Stimulated activated naive B cell treated with anti-CD40 and anti-IgM and Interleukin-4, amounts not matched to agents 10 μg/mL and 1 μg/mL and 100 μg/mL, for 72 hours (primary cell): ENCODE measurements around the gene CWF19L2.
A peak's percentile ranks its signal among the peaks of the same experiment; 100 is the strongest.
"Not testable (repeated sequence)": the region's sequence is repeated elsewhere in the genome, so short reads cannot be mapped to it uniquely, and the experiment has no call there.

Source experiments
- ATAC-seq, 2 donors: fragments of 150-1000 bp; cut with Tn5 transposase; replicated peaks; 2 replicates each; pipeline ENCODE4 v1.10.0; 2021; ENCODE audit warnings: moderate library complexity in 1 of 2
- DNase-seq: peaks from one replicate; pipeline ENCODE4 v3.0.0; 2021
- H3K27ac Mint-ChIP-seq: one replicate; pipeline ENCODE4 v1.8.0; 2022; ENCODE audit warnings: mild to moderate bottlenecking, mixed read lengths
- H3K27me3 Mint-ChIP-seq, 2 donors: one replicate each; pipeline ENCODE4 v1.8.0; 2022; ENCODE audit warnings: mixed read lengths in 2 of 2
- H3K36me3 Mint-ChIP-seq, 2 donors: one replicate each; pipeline ENCODE4 v1.8.0; 2022; ENCODE audit warnings: mixed read lengths in 2 of 2, mild to moderate bottlenecking in 1 of 2
- H3K4me1 Mint-ChIP-seq, 2 donors: one replicate each; pipeline ENCODE4 v1.8.0; 2022; ENCODE audit warnings: mixed read lengths in 2 of 2, mild to moderate bottlenecking in 1 of 2
- H3K4me3 Mint-ChIP-seq, 2 donors: one replicate each; pipeline ENCODE4 v1.8.0; 2022; ENCODE audit warnings: mild to moderate bottlenecking in 2 of 2, mixed read lengths in 2 of 2, moderate library complexity in 1 of 2
- H3K9me3 Mint-ChIP-seq, 2 donors: one replicate each; pipeline ENCODE4 v1.8.0; 2022; ENCODE audit warnings: mixed read lengths in 2 of 2, mild to moderate bottlenecking in 1 of 2

The CWF19L2 gene

GRCh38 chr11:107467696-107468095 lies 10.1 kb upstream of the CWF19L2 start:
- DNase-seq (no peak), ATAC-seq (no peak)
- peaks cover 53 to 66% of the 10 kb centered on the region in 2 donors for H3K27me3 Mint-ChIP-seq
- H3K4me1 Mint-ChIP-seq, result no peaks in the 10 kb centered on the region
- H3K36me3 Mint-ChIP-seq, result peaks cover 0 to 2% of the 10 kb centered on the region in 2 donors
- H3K4me3 Mint-ChIP-seq, result no peak overlapping the region
- peaks cover 12% of the 10 kb centered on the region in 2 donors for H3K9me3 Mint-ChIP-seq
- no peak overlapping the region for H3K27ac Mint-ChIP-seq

- not testable (repeated sequence) for H3K27ac Mint-ChIP-seq, H3K4me3 Mint-ChIP-seq, ATAC-seq, DNase-seq, H3K36me3 Mint-ChIP-seq, H3K4me1 Mint-ChIP-seq
- H3K27me3 Mint-ChIP-seq, result peaks cover 49 to 65% of the 10 kb centered on the region in 2 donors
- peaks cover 12% of the 10 kb centered on the region in 2 donors for H3K9me3 Mint-ChIP-seq
Observed at GRCh38 chr11:107466275-107466866, 8.7 kb upstream of the CWF19L2 start.

- peaks cover 11 to 14% of the 10 kb centered on the region in 2 donors for H3K4me1 Mint-ChIP-seq
- H3K4me3 Mint-ChIP-seq, result peak overlapping the region; percentile 86 to 94
- H3K36me3 Mint-ChIP-seq, result peaks cover 8 to 13% of the 10 kb centered on the region in 2 donors
- H3K27me3 Mint-ChIP-seq, result peaks cover 5 to 7% of the 10 kb centered on the region in 2 donors
- ATAC-seq (peak; percentile 55 to 58), DNase-seq (no peak)
- peaks cover 0 to 2% of the 10 kb centered on the region in 2 donors for H3K9me3 Mint-ChIP-seq
- H3K27ac Mint-ChIP-seq, result peak overlapping the region; percentile 95
Observed at GRCh38 chr11:107457205-107457557, 444 bp downstream of the CWF19L2 start.

GRCh38 chr11:107453594-107454286 lies 3.9 kb downstream of the CWF19L2 start:
- H3K9me3 Mint-ChIP-seq, result no peaks in the 10 kb centered on the region
- DNase-seq, result no peak
- ATAC-seq, result no peak
- peaks cover 15 to 26% of the 10 kb centered on the region in 2 donors for H3K36me3 Mint-ChIP-seq
- H3K27me3 Mint-ChIP-seq, result no peaks in the 10 kb centered on the region
- H3K4me1 Mint-ChIP-seq, result peaks cover 13 to 19% of the 10 kb centered on the region in 2 donors
- no peak overlapping the region for H3K27ac Mint-ChIP-seq
- H3K4me3 Mint-ChIP-seq, result no peak overlapping the region

GRCh38 chr11:107446822-107447431 lies 10.7 kb downstream of the CWF19L2 start:
- no peaks in the 10 kb centered on the region for H3K9me3 Mint-ChIP-seq
- H3K27ac Mint-ChIP-seq, result peak overlapping the region; percentile 26
- ATAC-seq (peak in 1 of 2 donors; percentile 21), DNase-seq (no peak)
- peaks cover 37 to 56% of the 10 kb centered on the region in 2 donors for H3K36me3 Mint-ChIP-seq
- no peak overlapping the region for H3K4me3 Mint-ChIP-seq
- H3K4me1 Mint-ChIP-seq, result peaks cover 13 to 20% of the 10 kb centered on the region in 2 donors
- H3K27me3 Mint-ChIP-seq, result no peaks in the 10 kb centered on the region

- no peak for ATAC-seq
- Mint-ChIP-seq H3K36me3 (peaks cover 48 to 60% of the 10 kb centered on the region in 2 donors), H3K4me3 (no peak overlapping the region), H3K9me3 (no peaks in the 10 kb centered on the region), H3K27ac (no peak overlapping the region), H3K4me1 (peaks cover 12 to 13% of the 10 kb centered on the region in 2 donors), H3K27me3 (no peaks in the 10 kb centered on the region)
- DNase-seq, result no peak
Observed at GRCh38 chr11:107442715-107443215, 14.9 kb downstream of the CWF19L2 start.

- H3K36me3 Mint-ChIP-seq, result peaks cover 43 to 47% of the 10 kb centered on the region in 2 donors
- H3K4me1 Mint-ChIP-seq, result peaks cover 0 to 2% of the 10 kb centered on the region in 2 donors
- ATAC-seq (no peak), DNase-seq (no peak)
- no peak overlapping the region for H3K4me3 Mint-ChIP-seq
- H3K27ac Mint-ChIP-seq, result no peak overlapping the region
- H3K9me3 Mint-ChIP-seq, result no peaks in the 10 kb centered on the region
- H3K27me3 Mint-ChIP-seq, result no peaks in the 10 kb centered on the region
Observed at GRCh38 chr11:107439586-107440167, 17.9 kb downstream of the CWF19L2 start.

- H3K36me3 Mint-ChIP-seq, result peaks cover 33 to 40% of the 10 kb centered on the region in 2 donors
- no peaks in the 10 kb centered on the region for H3K4me1 Mint-ChIP-seq
- no peaks in the 10 kb centered on the region for H3K9me3 Mint-ChIP-seq
- no peak overlapping the region for H3K27ac Mint-ChIP-seq
- DNase-seq, result no peak
- ATAC-seq, result no peak
- H3K4me3 Mint-ChIP-seq, result no peak overlapping the region
- no peaks in the 10 kb centered on the region for H3K27me3 Mint-ChIP-seq
Observed at GRCh38 chr11:107438148-107438547, 19.5 kb downstream of the CWF19L2 start.

GRCh38 chr11:107430525-107430924 lies 27.1 kb downstream of the CWF19L2 start:
- Mint-ChIP-seq H3K27ac (no peak overlapping the region), H3K36me3 (peaks cover 30 to 42% of the 10 kb centered on the region in 2 donors), H3K27me3 (no peaks in the 10 kb centered on the region), H3K9me3 (no peaks in the 10 kb centered on the region), H3K4me3 (no peak overlapping the region), H3K4me1 (peaks cover 3 to 6% of the 10 kb centered on the region in 2 donors)
- DNase-seq, result no peak
- ATAC-seq, result no peak

- Mint-ChIP-seq H3K27me3 (no peaks in the 10 kb centered on the region), H3K4me3 (no peak overlapping the region), H3K36me3 (peaks cover 29 to 49% of the 10 kb centered on the region in 2 donors), H3K9me3 (no peaks in the 10 kb centered on the region), H3K27ac (no peak overlapping the region), H3K4me1 (peaks cover 3 to 6% of the 10 kb centered on the region in 2 donors)
- DNase-seq, result no peak
- no peak for ATAC-seq
Observed at GRCh38 chr11:107427569-107428180, 29.9 kb downstream of the CWF19L2 start.

- DNase-seq, result no peak
- H3K27ac Mint-ChIP-seq, result no peak overlapping the region
- H3K36me3 Mint-ChIP-seq, result peaks cover 28 to 43% of the 10 kb centered on the region in 2 donors
- no peaks in the 10 kb centered on the region for H3K9me3 Mint-ChIP-seq
- H3K27me3 Mint-ChIP-seq, result no peaks in the 10 kb centered on the region
- peak overlapping the region in 1 of 2 donors; percentile 6 for H3K4me3 Mint-ChIP-seq
- ATAC-seq, result peak in 1 of 2 donors; percentile 58
- H3K4me1 Mint-ChIP-seq, result peaks cover 2 to 25% of the 10 kb centered on the region in 2 donors
Observed at GRCh38 chr11:107413352-107413751, 44.3 kb downstream of the CWF19L2 start.

GRCh38 chr11:107408762-107409211 lies 48.8 kb downstream of the CWF19L2 start:
- peaks cover 2 to 28% of the 10 kb centered on the region in 2 donors for H3K4me1 Mint-ChIP-seq
- H3K27ac Mint-ChIP-seq, result no peak overlapping the region
- ATAC-seq (peak; percentile 65 to 71), DNase-seq (no peak)
- peaks cover 27 to 40% of the 10 kb centered on the region in 2 donors for H3K36me3 Mint-ChIP-seq
- H3K9me3 Mint-ChIP-seq, result peaks cover under 1 to 3% of the 10 kb centered on the region in 2 donors
- peak overlapping the region in 1 of 2 donors; percentile 46 for H3K4me3 Mint-ChIP-seq
- H3K27me3 Mint-ChIP-seq, result no peaks in the 10 kb centered on the region

- ATAC-seq, result no peak
- no peak for DNase-seq
- Mint-ChIP-seq H3K4me1 (peaks cover 2 to 26% of the 10 kb centered on the region in 2 donors), H3K36me3 (peaks cover 45 to 57% of the 10 kb centered on the region in 2 donors), H3K27ac (no peak overlapping the region), H3K4me3 (no peak overlapping the region), H3K27me3 (no peaks in the 10 kb centered on the region), H3K9me3 (peaks cover 10 to 18% of the 10 kb centered on the region in 2 donors)
Observed at GRCh38 chr11:107405260-107405659, 52.4 kb downstream of the CWF19L2 start.

- DNase-seq, H3K27me3 Mint-ChIP-seq, H3K27ac Mint-ChIP-seq, ATAC-seq, H3K4me3 Mint-ChIP-seq: not testable (repeated sequence)
- H3K36me3 Mint-ChIP-seq, result peaks cover 66 to 85% of the 10 kb centered on the region in 2 donors
- peaks cover 30 to 36% of the 10 kb centered on the region in 2 donors for H3K9me3 Mint-ChIP-seq
- H3K4me1 Mint-ChIP-seq, result peaks cover 0 to 16% of the 10 kb centered on the region in 2 donors
Observed at GRCh38 chr11:107401131-107401530, 56.5 kb downstream of the CWF19L2 start.
